SK-N-MC (cell line): ENCODE data around the gene CXCL12.

ENCODE experiments used
- DNase-seq: peaks from one replicate; pipeline ENCODE4 v3.0.0-alpha.2; 2011; ENCODE audit warnings: low read depth, low spot score
- H3K27ac ChIP-seq: fragments of 200-600 bp; sonication (generic); 2 replicates; pipeline ENCODE4 v1.5.1; 2016; ENCODE audit warnings: mixed run types
- H3K36me3 ChIP-seq: fragments of 200-600 bp; sonication (generic); 2 replicates; pipeline ENCODE4 v1.6.1; 2017; ENCODE audit warnings: antibody characterized with exemption, low read length, mixed read lengths; ENCODE audit not compliant: insufficient read depth
- H3K4me3 ChIP-seq: fragments of 200-600 bp; sonication (generic); 2 replicates; pipeline ENCODE4 v1.5.1; 2016
- H3K9ac ChIP-seq: fragments of 200-600 bp; sonication (generic); 2 replicates; pipeline ENCODE4 v1.8.0; 2017; ENCODE audit warnings: mixed run types, mixed read lengths; ENCODE audit not compliant: insufficient read length
- H3K9me3 ChIP-seq: fragments of 200-600 bp; sonication (generic); 2 replicates; pipeline ENCODE4 v1.6.1; 2017; ENCODE audit warnings: low read depth, mild to moderate bottlenecking, antibody characterized with exemption, low read length, moderate library complexity, mixed read lengths
- EZH2 ChIP-seq: fragments of 200-600 bp; sonication (generic); IDR thresholded peaks from one replicate; pipeline ENCODE4 v1.6.1; 2017; ENCODE audit warnings: antibody characterized with exemption
- FOXP2 ChIP-seq: optimal IDR thresholded peaks from 2 replicates; pipeline ENCODE3; 2011; ENCODE audit warnings: mild to moderate bottlenecking, moderate library complexity; ENCODE audit not compliant: insufficient read depth; ENCODE audit errors: extremely low read length, control extremely low read depth
- POLR2AphosphoS5 ChIP-seq: IDR thresholded peaks from 2 replicates; pipeline ENCODE4 v1.6.1; 2012; ENCODE audit warnings: mild to moderate bottlenecking, low read depth, low read length, borderline replicate concordance

Gene CXCL12

GRCh38 chr10:44343843-44344242 lies 41.1 kb downstream of the CXCL12 start:
- no peak for DNase-seq
- Histone ChIP-seq H3K27ac (no peak overlapping the region), H3K9me3 (no peaks in the 10 kb centered on the region), H3K9ac (no peak overlapping the region), H3K4me3 (no peak overlapping the region), H3K36me3 (no peaks in the 10 kb centered on the region)
- TF ChIP-seq FOXP2 (no peak), POLR2AphosphoS5 (no peak), EZH2 (no peak)

- Histone ChIP-seq H3K27ac (no peak overlapping the region), H3K4me3 (no peak overlapping the region), H3K9ac (no peak overlapping the region), H3K36me3 (no peaks in the 10 kb centered on the region), H3K9me3 (no peaks in the 10 kb centered on the region)
- TF ChIP-seq FOXP2 (no peak), POLR2AphosphoS5 (no peak), EZH2 (no peak)
- DNase-seq = no peak
These were observed 43.0 kb downstream of the CXCL12 start for GRCh38 chr10:44341886-44342285.

GRCh38 chr10:44340557-44340956 lies 44.3 kb downstream of the CXCL12 start:
- Histone ChIP-seq H3K9ac (no peak overlapping the region), H3K36me3 (no peaks in the 10 kb centered on the region), H3K4me3 (no peak overlapping the region), H3K27ac (no peak overlapping the region), H3K9me3 (no peaks in the 10 kb centered on the region)
- DNase-seq = no peak
- TF ChIP-seq POLR2AphosphoS5 (no peak), EZH2 (no peak), FOXP2 (no peak)

DNA sequence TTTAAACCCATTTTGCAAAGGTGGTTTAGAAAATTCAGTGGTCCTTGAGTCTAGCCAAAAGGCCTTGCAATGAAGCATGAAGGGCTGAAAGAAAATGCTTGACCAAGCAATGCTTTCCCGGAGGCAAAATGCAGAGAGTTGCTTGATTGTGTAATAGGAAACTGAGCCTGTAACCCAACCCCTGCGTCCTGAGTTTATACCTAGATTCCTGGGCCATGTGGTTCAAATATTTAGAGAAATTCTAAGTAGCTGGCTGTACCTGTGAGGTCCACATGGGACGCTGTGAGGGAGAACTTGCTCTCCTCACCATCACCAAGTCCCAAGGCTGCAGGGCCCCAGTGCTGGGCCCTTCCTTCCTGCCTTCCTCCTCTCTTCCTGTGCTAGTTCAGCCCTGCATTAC lies 45.7 kb downstream of the CXCL12 start:
- no peak overlapping the region for H3K27ac ChIP-seq
- TF ChIP-seq FOXP2 (no peak), POLR2AphosphoS5 (no peak), EZH2 (no peak)
- no peak overlapping the region for H3K4me3 ChIP-seq
- DNase-seq = no peak
- H3K9ac ChIP-seq = no peak overlapping the region
- H3K36me3 ChIP-seq = no peaks in the 10 kb centered on the region
- H3K9me3 ChIP-seq = no peaks in the 10 kb centered on the region

DNA sequence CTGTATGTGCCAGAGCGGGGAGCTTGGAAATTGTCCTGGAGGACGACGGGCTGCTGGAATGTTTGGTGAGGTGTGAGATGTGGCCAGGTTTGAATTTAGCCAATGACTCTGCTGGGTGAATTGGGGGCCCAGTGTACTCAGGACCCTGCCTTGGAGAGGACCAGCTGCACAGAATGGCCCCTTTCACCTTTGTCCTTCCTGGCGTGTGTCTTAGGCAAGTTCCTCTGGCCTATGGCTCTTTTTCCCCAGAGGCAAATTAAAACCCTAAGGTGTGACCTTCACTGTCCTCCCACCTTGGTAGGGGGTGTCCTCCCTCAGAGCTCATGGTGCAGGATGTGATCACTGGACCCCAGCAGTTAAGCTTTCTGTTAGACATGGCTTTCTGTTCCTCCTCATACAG lies 47.8 kb downstream of the CXCL12 start:
- no peak for TF ChIP-seq FOXP2
- no peak for TF ChIP-seq EZH2
- TF ChIP-seq POLR2AphosphoS5 = no peak
- Histone ChIP-seq H3K4me3 (no peak overlapping the region), H3K36me3 (no peaks in the 10 kb centered on the region), H3K27ac (no peak overlapping the region), H3K9me3 (no peaks in the 10 kb centered on the region), H3K9ac (no peak overlapping the region)
- no peak for DNase-seq

GRCh38 chr10:44335330-44336021 lies 49.4 kb downstream of the CXCL12 start:
- Histone ChIP-seq H3K4me3 (no peak overlapping the region), H3K36me3 (no peaks in the 10 kb centered on the region), H3K27ac (no peak overlapping the region), H3K9me3 (no peaks in the 10 kb centered on the region), H3K9ac (no peak overlapping the region)
- no peak for DNase-seq
- TF ChIP-seq FOXP2 (no peak), EZH2 (no peak), POLR2AphosphoS5 (no peak)

- DNase-seq = no peak
- no peak for TF ChIP-seq FOXP2
- TF ChIP-seq EZH2 = no peak
- no peak for TF ChIP-seq POLR2AphosphoS5
- H3K36me3 ChIP-seq = no peaks in the 10 kb centered on the region
- H3K9ac ChIP-seq = no peak overlapping the region
- no peaks in the 10 kb centered on the region for H3K9me3 ChIP-seq
- H3K27ac ChIP-seq = no peak overlapping the region
- no peak overlapping the region for H3K4me3 ChIP-seq
These were observed 50.2 kb downstream of the CXCL12 start for GRCh38 chr10:44334621-44335184.

- DNase-seq = no peak
- Histone ChIP-seq H3K27ac (no peak overlapping the region), H3K4me3 (no peak overlapping the region), H3K36me3 (no peaks in the 10 kb centered on the region), H3K9ac (no peak overlapping the region), H3K9me3 (no peaks in the 10 kb centered on the region)
- TF ChIP-seq EZH2 = no peak
- no peak for TF ChIP-seq POLR2AphosphoS5
- no peak for TF ChIP-seq FOXP2
These were observed 50.8 kb downstream of the CXCL12 start for GRCh38 chr10:44334091-44334490.

DNA sequence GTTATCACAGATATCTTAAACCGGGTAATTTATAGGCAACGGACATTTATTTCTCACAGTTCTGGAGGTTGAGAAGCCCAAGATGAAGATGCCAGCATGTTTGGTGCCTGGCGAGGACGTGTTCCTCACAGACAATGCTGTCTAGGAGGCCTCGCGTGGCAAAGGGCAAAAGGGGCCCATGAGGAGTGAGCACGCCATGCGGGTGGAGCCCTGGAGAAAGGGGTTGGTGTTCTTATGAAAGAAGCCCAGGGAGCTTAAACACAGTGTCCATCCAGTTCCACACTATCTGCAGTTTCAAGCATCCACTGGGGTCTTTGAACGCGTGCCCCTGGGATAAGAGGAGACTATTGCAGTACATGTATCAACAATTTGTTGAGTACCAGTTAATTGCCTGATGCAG lies 51.4 kb downstream of the CXCL12 start:
- Histone ChIP-seq H3K4me3 (no peak overlapping the region), H3K36me3 (no peaks in the 10 kb centered on the region), H3K9ac (no peak overlapping the region), H3K27ac (no peak overlapping the region), H3K9me3 (no peaks in the 10 kb centered on the region)
- no peak for DNase-seq
- TF ChIP-seq POLR2AphosphoS5 = no peak
- no peak for TF ChIP-seq FOXP2
- TF ChIP-seq EZH2 = no peak
